GM15510 (cell line): ENCODE data around the gene TACC2.

ENCODE experiments used
- POLR2A ChIP-seq: IDR thresholded peaks from 3 replicates; pipeline ENCODE4 v1.6.1; 2011; ENCODE audit warnings: borderline replicate concordance; ENCODE audit not compliant: insufficient read length; ENCODE audit errors: extremely low read depth

Gene TACC2

DNA sequence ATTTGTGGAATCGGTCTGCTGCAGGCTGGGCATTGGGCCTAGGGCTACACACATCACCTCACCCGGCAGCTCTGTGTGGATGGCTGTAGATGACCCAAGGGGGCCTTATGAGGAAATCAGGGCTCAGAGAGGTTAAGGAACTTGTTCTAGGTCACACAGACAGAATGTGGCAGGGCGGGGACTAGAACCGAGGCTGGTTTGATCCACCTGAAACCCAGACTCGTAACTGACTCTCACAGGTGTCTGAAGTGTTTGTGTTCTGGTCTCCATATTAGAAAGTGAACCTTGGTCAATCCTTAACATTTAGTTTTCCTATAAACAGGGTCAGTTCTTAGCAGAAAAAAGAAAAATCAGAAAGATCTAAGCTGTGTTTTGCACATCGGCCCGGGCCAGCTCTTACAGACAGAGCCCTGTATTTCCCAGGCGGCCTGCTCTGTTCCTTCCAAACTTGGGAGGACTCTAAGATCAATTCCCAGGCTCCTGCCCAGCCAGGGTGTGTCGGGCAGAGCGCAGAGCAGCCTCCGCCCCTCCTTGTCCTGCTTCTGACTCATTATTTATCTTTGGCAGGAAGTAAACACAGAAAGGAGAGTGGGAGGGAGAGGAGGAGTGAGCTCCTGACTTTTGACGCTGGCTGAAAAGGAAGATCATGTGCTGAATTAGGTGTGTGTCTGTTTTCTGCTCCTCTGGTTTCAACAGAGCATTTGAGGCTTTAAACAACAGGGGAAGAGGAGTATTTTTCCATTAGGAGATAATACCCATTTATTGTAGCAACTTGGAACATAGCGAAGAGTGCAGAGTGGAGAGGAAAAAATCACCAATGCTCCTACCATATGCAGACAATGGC, 74.1 kb downstream of the TACC2 start:
- TF ChIP-seq POLR2A, result no peak

DNA sequence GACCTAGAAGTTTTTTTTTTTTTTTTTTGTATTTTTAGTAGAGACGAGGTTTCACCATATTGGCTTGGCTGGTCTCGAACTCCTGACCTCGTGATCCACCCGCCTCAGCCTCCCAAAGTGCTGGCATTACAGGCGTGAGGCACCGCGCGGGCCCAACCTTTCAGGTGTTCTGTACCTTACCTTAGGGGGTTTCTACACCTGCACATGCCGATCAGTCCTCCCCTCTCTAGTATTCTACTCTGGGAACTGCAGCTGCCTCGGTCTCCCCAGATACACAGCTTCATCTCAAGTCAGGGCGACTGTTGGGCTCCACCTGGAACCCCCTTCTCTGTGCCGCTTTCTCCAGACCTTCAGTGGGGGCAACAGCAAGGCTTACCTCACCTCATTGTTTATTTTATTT, 79.9 kb downstream of the TACC2 start:
- TF ChIP-seq POLR2A, result no peak

DNA sequence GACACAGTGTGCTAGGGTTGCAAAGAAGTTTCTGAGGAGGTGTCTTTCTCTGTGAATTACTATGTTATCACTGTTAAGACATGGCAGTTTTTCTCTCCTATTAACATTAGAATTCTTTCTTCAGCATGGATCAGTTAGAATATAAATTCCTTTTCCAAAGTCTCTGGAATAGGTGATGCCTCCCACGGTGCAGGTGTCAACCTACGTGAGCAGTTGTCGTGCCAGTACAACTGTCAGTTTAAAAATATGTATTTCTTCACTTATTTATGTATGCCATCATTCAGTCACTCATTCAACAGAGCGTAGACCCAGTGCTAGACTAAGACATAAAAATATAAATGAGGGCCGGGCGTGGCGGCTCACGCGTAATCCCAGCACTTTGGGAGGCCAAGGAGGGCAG, 83.5 kb downstream of the TACC2 start:
- TF ChIP-seq POLR2A, result no peak

DNA sequence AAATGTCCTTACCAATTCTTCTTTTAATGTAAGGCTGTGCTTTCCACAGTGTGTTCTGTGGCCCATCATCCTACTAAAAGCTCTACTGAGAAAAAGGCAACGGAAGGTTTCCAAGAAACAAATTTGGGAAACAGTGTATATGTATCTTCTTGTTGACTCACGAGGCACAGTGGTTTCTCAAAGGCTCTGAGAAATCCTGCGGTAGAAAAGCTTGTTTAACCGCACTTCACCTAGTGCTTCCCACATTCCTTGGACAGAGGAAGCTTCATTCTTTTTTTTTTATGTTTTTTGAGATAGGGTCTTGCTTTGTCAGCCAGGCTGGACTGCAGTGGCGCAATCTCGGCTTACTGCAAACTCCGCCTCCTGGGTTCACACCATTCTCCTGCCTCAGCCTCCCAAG, 84.5 kb downstream of the TACC2 start:
- no peak for TF ChIP-seq POLR2A

DNA sequence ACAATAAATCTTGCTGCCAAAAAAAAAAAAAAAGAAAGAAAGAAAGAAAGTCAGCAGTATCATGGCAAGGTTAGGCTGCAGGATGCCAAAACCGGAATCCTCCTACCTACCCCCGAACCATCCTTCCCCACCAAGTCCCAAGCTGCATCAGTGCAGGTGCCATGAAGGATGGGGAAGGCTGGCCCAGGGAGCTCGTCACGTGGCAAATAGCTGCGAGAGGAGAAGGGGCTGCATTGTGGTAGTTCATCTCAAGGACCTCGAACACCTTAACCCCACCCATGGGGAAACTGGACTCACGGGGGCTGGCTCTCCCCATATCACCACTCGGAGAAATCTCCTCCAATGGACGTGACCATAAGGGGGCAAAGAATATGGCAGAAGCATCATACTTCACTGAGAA, 86.2 kb downstream of the TACC2 start:
- no peak for TF ChIP-seq POLR2A

DNA sequence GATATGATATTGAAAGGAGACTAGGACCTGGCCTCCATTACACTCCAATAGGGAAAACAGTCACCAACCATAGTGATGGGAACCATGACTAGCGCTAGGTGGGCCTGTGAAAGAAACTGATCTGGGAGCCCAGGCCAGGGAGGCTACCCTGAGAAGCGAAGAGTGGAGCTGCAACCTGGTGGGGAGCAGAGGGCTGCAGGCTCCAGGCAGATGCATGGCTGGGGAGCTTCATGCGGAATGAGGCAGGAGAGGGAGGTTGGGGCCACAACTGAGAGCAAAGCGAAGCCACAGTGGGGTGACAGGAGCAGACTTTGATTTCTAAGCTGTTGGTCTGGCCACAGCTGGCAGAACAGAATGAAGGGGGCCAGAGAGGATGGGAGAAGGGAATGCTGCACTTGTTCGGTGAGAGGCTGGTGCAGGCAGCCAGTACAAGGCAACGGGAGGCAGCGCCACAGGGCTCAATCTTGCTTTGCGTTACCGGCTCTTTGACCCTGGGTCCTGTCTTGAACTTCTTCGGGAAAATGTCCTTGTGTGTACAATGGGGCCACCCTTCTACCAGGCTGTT, 88.4 kb downstream of the TACC2 start:
- TF ChIP-seq POLR2A, result no peak

DNA sequence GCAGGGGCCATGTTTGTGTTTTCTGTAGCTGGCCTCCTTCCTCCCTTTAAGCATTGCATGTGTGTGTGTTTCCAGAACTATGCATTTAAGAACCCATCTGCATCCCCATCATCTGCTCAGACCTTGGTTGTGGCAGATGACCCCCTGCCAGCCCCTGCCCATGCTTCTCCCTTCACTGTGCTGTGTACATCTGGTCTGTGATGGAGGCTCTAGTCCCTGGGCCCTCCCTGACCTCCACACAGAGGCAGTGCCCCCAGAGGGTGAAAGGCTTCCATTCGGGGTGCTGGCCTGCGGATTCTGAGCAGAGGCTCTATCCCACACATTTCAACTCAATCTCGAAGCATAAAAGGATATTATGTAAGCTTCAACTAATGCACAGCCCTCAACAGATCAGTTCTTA, 89.4 kb downstream of the TACC2 start:
- no peak for TF ChIP-seq POLR2A

DNA sequence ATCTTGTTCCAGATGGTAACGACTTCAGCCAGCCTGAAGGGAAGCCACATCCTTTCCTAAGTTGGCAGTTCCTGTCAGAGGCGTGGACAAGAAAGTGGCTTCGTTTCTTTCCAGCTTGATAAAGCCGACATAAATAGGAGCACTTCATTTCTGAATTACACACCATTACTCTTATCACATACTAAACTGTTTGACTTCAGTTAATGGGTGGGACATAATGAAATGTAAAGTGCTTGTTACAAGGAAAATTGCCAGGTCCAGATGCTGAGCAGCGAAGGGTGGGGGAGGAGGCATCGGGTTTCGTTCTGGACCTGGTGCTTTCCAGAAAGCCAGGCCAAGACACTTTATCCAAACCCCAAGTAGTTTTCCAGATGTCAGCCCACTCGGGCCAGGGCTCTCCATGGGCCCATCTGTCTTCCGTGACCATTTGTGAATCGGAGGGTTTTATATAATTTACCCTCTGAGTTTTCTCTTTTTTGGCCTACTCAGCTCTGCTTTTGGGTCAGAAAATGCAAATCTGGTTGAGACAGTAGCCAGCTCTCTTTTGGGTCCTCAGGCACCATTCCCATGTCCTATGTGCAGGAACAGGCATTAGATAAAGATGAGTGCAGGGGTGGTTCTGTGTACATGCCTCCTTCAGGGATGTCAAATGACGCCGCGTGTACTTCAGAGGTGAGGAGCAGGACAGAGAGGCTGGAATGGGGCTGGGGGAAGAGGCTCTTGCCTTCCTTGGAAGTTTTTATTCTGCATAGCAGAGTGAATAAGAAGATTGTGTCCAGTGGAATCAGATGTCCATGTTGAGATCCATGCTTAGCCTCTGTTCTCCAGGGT, 90.2 kb downstream of the TACC2 start:
- TF ChIP-seq POLR2A, result no peak

DNA sequence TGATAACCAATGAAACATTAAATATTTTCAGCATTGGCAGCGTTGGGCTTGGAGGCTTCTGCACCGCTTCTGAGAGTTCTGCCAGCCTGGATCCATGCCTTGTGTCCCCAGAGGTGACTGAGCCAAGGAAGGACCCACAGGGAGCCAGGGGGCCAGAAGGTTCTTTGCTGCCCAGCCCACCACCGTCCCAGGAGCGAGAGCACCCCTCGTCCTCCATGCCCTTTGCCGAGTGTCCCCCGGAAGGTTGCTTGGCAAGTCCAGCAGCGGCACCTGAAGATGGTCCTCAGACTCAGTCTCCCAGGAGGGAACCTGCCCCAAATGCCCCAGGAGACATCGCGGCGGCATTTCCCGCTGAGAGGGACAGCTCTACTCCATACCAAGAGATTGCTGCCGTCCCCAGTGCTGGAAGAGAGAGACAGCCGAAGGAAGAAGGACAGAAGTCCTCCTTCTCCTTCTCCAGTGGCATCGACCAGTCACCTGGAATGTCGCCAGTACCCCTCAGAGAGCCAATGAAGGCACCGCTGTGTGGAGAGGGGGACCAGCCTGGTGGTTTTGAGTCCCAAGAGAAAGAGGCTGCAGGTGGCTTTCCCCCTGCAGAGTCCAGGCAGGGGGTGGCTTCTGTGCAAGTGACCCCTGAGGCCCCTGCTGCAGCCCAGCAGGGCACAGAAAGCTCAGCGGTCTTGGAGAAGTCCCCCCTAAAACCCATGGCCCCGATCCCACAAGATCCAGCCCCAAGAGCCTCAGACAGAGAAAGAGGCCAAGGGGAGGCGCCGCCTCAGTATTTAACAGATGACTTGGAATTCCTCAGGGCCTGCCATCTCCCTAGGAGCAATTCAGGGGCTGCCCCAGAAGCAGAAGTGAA, 93.9 kb downstream of the TACC2 start:
- no peak for TF ChIP-seq POLR2A

DNA sequence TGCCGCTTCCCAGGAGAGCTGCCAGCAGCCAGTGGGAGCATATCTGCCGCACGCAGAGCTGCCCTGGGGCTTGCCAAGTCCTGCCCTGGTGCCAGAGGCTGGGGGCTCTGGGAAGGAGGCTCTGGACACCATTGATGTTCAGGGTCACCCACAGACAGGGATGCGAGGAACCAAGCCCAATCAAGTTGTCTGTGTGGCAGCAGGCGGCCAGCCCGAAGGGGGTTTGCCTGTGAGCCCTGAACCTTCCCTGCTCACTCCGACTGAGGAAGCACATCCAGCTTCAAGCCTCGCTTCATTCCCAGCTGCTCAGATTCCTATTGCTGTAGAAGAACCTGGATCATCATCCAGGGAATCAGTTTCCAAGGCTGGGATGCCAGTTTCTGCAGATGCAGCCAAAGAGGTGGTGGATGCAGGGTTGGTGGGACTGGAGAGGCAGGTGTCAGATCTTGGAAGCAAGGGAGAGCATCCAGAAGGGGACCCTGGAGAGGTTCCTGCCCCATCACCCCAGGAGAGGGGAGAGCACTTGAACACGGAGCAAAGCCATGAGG, 94.6 kb downstream of the TACC2 start:
- no peak for TF ChIP-seq POLR2A

DNA sequence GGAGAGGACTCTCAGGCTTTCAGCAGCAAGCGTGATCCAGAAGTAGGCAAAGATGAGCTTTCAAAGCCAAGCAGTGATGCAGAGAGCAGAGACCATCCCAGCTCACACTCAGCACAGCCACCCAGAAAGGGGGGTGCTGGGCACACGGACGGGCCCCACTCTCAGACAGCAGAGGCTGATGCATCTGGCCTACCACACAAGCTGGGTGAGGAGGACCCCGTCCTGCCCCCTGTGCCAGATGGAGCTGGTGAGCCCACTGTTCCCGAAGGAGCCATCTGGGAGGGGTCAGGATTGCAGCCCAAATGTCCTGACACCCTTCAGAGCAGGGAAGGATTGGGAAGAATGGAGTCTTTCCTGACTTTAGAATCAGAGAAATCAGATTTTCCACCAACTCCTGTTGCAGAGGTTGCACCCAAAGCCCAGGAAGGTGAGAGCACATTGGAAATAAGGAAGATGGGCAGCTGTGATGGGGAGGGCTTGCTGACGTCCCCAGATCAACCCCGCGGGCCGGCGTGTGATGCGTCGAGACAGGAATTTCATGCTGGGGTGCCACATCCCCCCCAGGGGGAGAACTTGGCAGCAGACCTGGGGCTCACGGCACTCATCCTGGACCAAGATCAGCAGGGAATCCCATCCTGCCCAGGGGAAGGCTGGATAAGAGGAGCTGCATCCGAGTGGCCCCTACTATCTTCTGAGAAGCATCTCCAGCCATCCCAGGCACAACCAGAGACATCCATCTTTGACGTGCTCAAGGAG, 95.5 kb downstream of the TACC2 start:
- no peak for TF ChIP-seq POLR2A

DNA sequence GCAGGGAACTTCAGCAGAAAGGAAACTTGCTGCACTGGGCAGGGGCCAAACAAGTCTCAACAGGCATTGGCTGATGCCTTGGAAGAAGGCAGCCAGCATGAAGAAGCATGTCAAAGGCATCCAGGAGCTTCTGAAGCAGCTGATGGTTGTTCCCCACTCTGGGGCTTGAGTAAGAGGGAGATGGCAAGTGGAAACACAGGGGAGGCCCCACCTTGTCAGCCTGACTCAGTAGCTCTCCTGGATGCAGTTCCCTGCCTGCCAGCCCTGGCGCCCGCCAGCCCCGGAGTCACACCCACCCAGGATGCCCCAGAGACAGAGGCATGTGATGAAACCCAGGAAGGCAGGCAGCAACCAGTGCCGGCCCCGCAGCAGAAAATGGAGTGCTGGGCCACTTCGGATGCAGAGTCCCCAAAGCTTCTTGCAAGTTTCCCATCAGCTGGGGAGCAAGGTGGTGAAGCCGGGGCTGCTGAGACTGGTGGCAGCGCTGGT, 96.5 kb downstream of the TACC2 start:
- TF ChIP-seq POLR2A, result no peak

DNA sequence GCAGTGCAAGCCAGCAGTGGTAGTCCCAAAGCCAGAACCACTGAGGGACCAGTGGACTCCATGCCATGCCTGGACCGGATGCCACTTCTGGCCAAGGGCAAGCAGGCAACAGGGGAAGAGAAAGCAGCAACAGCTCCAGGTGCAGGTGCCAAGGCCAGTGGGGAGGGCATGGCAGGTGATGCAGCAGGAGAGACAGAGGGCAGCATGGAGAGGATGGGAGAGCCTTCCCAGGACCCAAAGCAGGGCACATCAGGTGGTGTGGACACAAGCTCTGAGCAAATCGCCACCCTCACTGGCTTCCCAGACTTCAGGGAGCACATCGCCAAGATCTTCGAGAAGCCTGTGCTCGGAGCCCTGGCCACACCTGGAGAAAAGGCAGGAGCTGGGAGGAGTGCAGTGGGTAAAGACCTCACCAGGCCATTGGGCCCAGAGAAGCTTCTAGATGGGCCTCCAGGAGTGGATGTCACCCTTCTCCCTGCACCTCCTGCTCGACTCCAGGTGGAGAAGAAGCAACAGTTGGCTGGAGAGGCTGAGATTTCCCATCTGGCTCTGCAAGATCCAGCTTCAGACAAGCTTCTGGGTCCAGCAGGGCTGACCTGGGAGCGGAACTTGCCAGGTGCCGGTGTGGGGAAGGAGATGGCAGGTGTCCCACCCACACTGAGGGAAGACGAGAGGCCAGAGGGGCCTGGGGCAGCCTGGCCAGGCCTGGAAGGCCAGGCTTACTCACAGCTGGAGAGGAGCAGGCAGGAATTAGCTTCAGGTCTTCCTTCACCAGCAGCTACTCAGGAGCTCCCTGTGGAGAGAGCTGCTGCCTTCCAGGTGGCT, 97.7 kb downstream of the TACC2 start:
- no peak for TF ChIP-seq POLR2A
